Colonic mucosa (tissue), 4 donors: ENCODE data around the gene MRTFB. TPM values are rescaled to one million over a fixed set of nuclear protein-coding genes. Genes with fewer than 3 reads are reported as not detected.
"Not testable (repeated sequence)": the region's sequence is repeated elsewhere in the genome, so short reads cannot be mapped to it uniquely, and the experiment has no call there.

ENCODE experiments used
- DNase-seq: peaks from one replicate; pipeline ENCODE4 v3.0.0-alpha.2; 2020
- H3K27ac ChIP-seq: fragments of 200-600 bp; one replicate; pipeline ENCODE4 v1.8.0; 2021
- H3K27me3 ChIP-seq: fragments of 200-600 bp; one replicate; pipeline ENCODE4 v1.8.0; 2021
- H3K36me3 ChIP-seq: fragments of 200-600 bp; one replicate; pipeline ENCODE4 v1.8.0; 2021
- H3K4me1 ChIP-seq: fragments of 200-600 bp; one replicate; pipeline ENCODE4 v1.8.0; 2021; ENCODE audit warnings: mild to moderate bottlenecking
- H3K4me3 ChIP-seq: fragments of 200-600 bp; one replicate; pipeline ENCODE4 v1.8.0; 2021
- H3K9ac ChIP-seq, 2 donors: one replicate each; pipeline ENCODE4 v1.7.0; 2013; ENCODE audit warnings: control low read depth in 2 of 2, low read depth in 2 of 2, low read length in 2 of 2
- H3K9me3 ChIP-seq: fragments of 200-600 bp; one replicate; pipeline ENCODE4 v1.8.0; 2021
- CTCF ChIP-seq: fragments of 200-600 bp; IDR thresholded peaks from one replicate; pipeline ENCODE4 v1.8.0; 2022; ENCODE audit warnings: antibody characterized with exemption, mild to moderate bottlenecking
- intact Hi-C: fragments of 100-400 bp; cut with DNase I; formaldehyde crosslinking; loops from one replicate; pipeline ENCODE4 v1.14.1; 2022
- total RNA-seq, 2 donors: library from RNA; stranded (reverse); fragmentation: NEBNext Ultra II Directional in 1 of 2; extraction: Animal tissue kit (Norgen Biotek cat#: 25700) in 1 of 2; gene quantifications; one replicate each; pipeline ENCODE4 v1.2.1, GENCODE V29; 2021
- donor health status: healthy.
- donor health status: DM: no; HTN: no; CAD: no.
- donor health status: DM: no; HTN: no; CAD: no.

MRTFB gene
- total RNA-seq, 2 donors from 2014 or later: 31.4 to 40.3 TPM

GRCh38 chr16:14043278-14043677 lies 27.8 kb upstream of the MRTFB start:
- no peak for DNase-seq
- H3K9ac ChIP-seq: no peak overlapping the region
- H3K36me3 ChIP-seq: no peaks in the 10 kb centered on the region
- H3K4me3 ChIP-seq: no peak overlapping the region
- no peaks in the 10 kb centered on the region for H3K9me3 ChIP-seq
- intact Hi-C loops: no loop called here
- H3K4me1 ChIP-seq: no peaks in the 10 kb centered on the region
- TF ChIP-seq CTCF: no peak
- H3K27me3 ChIP-seq: no peaks in the 10 kb centered on the region
- H3K27ac ChIP-seq: no peak overlapping the region

DNA sequence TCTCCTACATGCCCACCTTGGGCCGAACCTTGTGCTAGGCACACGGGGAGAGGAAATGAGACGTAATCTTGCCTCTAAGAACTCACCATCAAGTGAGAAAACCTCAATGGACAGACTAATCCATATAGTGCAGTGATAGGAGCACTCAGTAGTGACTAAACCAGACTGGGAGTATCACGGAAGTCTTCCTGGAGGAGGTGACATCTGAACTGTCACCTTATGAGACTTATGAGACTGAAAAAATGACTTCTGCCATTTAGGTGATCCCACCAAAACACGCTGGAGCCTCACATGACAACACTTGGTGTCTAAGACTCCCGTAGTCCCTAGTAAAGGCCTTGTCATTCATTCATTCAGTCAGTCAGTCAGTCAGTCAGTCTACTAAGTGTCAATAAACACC lies 27.3 kb upstream of the MRTFB start:
- no peak for DNase-seq
- no peaks in the 10 kb centered on the region for H3K36me3 ChIP-seq
- H3K4me3 ChIP-seq: no peak overlapping the region
- no peak overlapping the region for H3K27ac ChIP-seq
- intact Hi-C loops: no loop called here
- no peaks in the 10 kb centered on the region for H3K4me1 ChIP-seq
- no peak for TF ChIP-seq CTCF
- no peaks in the 10 kb centered on the region for H3K27me3 ChIP-seq
- no peaks in the 10 kb centered on the region for H3K9me3 ChIP-seq
- no peak overlapping the region for H3K9ac ChIP-seq

GRCh38 chr16:14047121-14047859 lies 23.8 kb upstream of the MRTFB start:
- H3K4me3 ChIP-seq, H3K9me3 ChIP-seq, DNase-seq, H3K27ac ChIP-seq, H3K9ac ChIP-seq, H3K36me3 ChIP-seq, H3K4me1 ChIP-seq, intact Hi-C loops, H3K27me3 ChIP-seq: not testable (repeated sequence)

DNA sequence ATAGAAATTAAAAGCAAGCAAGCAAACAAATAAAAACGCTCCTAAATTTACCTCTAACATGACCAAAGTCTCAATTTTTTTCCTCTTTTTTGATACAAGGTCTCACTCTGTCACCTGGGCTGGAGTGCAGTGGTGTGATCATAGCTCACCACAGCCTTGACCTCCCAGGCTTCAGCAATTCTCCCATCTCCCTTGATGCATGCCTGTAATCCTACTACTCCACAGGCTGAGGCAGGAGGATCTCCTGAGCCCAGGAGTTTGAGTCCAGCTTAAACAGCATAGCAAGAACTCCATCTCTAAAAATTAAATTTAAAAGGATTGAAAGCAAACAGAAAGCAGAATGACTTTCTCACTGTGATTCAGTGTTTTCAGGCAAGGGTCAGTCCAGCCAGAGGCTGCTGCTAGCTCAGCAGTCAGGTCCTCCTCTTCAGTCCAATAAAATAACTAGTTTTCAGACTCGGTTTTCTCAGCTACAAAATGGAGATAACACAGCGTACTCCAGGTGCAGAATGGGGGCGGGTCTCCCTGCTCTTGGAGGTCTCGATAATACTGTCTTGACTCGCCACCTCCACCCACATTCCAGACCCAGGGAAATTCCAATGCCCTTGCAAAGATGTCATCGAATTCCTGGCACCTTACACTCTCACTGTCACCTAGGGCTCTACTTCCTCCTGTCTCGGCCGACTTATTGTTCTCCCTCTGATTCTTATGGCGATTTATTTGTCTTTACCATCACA lies 20.7 kb upstream of the MRTFB start:
- no peak for DNase-seq
- no peak overlapping the region for H3K9ac ChIP-seq
- H3K4me3 ChIP-seq: no peak overlapping the region
- intact Hi-C loops: no loop called here
- TF ChIP-seq CTCF: no peak
- no peak overlapping the region for H3K27ac ChIP-seq
- no peaks in the 10 kb centered on the region for H3K36me3 ChIP-seq
- no peaks in the 10 kb centered on the region for H3K27me3 ChIP-seq
- no peaks in the 10 kb centered on the region for H3K4me1 ChIP-seq
- no peaks in the 10 kb centered on the region for H3K9me3 ChIP-seq

GRCh38 chr16:14051103-14051729 lies 19.9 kb upstream of the MRTFB start:
- no peak for DNase-seq
- no peaks in the 10 kb centered on the region for H3K9me3 ChIP-seq
- H3K4me3 ChIP-seq: no peak overlapping the region
- H3K27ac ChIP-seq: no peak overlapping the region
- H3K36me3 ChIP-seq: no peaks in the 10 kb centered on the region
- no peak for TF ChIP-seq CTCF
- H3K27me3 ChIP-seq: no peaks in the 10 kb centered on the region
- H3K4me1 ChIP-seq: no peaks in the 10 kb centered on the region
- no peak overlapping the region for H3K9ac ChIP-seq
- intact Hi-C loops: no loop called here

GRCh38 chr16:14056970-14057369 lies 14.1 kb upstream of the MRTFB start:
- H3K9ac ChIP-seq: no peak overlapping the region

More at GRCh38 chr16:14056970-14057369, 14.1 kb upstream of the MRTFB start:
- Histone ChIP-seq H3K36me3 (no peaks in the 10 kb centered on the region), H3K27me3 (no peaks in the 10 kb centered on the region), H3K4me3 (no peak overlapping the region), H3K4me1 (no peaks in the 10 kb centered on the region), H3K9me3 (no peaks in the 10 kb centered on the region), H3K27ac (no peak overlapping the region)
- DNase-seq: no peak
- intact Hi-C loops: no loop called here
- no peak for TF ChIP-seq CTCF
